Fibroblast of lung (primary cell): ENCODE results near the gene CLASP1. TPM values are rescaled to one million over a fixed set of nuclear protein-coding genes. Genes with fewer than 3 reads are reported as not detected.

Source experiments
- DNase-seq, 2 donors: peaks; one replicate each; pipeline versions ENCODE4 v3.0.0 to v3.0.0-alpha.2; 2010; ENCODE audit warnings: low read depth in 2 of 2
- H2AFZ ChIP-seq: 2 replicates; pipeline ENCODE4 v1.5.1; 2012; ENCODE audit warnings: low read length, control low read depth, inconsistent platforms
- H3K27ac ChIP-seq: 2 replicates; pipeline ENCODE4 v1.5.1; 2011; ENCODE audit warnings: low read length, control low read depth; ENCODE audit not compliant: insufficient read depth
- H3K27me3 ChIP-seq: 2 replicates; pipeline ENCODE4 v1.5.1; 2011; ENCODE audit warnings: mild to moderate bottlenecking, low read length; ENCODE audit not compliant: control insufficient read depth, insufficient read depth
- H3K36me3 ChIP-seq: 2 replicates; pipeline ENCODE4 v1.5.1; 2011; ENCODE audit warnings: low read length; ENCODE audit not compliant: control insufficient read depth, insufficient read depth
- H3K4me1 ChIP-seq: 2 replicates; pipeline ENCODE4 v1.5.1; 2011; ENCODE audit warnings: low read length; ENCODE audit not compliant: control insufficient read depth, insufficient read depth; ENCODE audit errors: extremely low read depth
- H3K4me2 ChIP-seq: 2 replicates; pipeline ENCODE4 v1.5.1; 2011; ENCODE audit warnings: low read length, control low read depth; ENCODE audit not compliant: insufficient read depth; ENCODE audit errors: extremely low read depth
- H3K4me3 ChIP-seq, 4 experiments: fragments of 200-600 bp in 1 of 4; sonication (generic) in 1 of 4; replicated peaks in 1 of 4; 2 replicates each; pipeline ENCODE4 v1.5.1; 2011 to 2016; ENCODE audit warnings: low read length in 4 of 4, low read depth in 3 of 4, mild to moderate bottlenecking in 3 of 4, control low read depth in 2 of 4, inconsistent platforms in 1 of 4, mixed read lengths in 1 of 4; ENCODE audit not compliant: insufficient read depth in 1 of 4; ENCODE audit errors: control extremely low read depth in 1 of 4
- H3K79me2 ChIP-seq: 2 replicates; pipeline ENCODE4 v1.5.1; 2012; ENCODE audit warnings: mild to moderate bottlenecking, low read length, inconsistent platforms; ENCODE audit not compliant: control insufficient read depth, insufficient read depth
- H3K9ac ChIP-seq: 2 replicates; pipeline ENCODE4 v1.5.1; 2011; ENCODE audit warnings: mild to moderate bottlenecking, low read length, control low read depth; ENCODE audit not compliant: insufficient read depth
- H3K9me3 ChIP-seq: 2 replicates; pipeline ENCODE4 v1.5.1; 2012; ENCODE audit warnings: low read depth, low read length; ENCODE audit not compliant: control insufficient read depth, insufficient read depth
- H4K20me1 ChIP-seq: 2 replicates; pipeline ENCODE4 v1.5.1; 2011; ENCODE audit warnings: low read length; ENCODE audit not compliant: control insufficient read depth, insufficient read depth; ENCODE audit errors: extremely low read depth
- EZH2 ChIP-seq: IDR thresholded peaks from 2 replicates; pipeline ENCODE4 v1.5.1; 2012; ENCODE audit warnings: low read length, control low read depth, mild to moderate bottlenecking; ENCODE audit errors: missing control alignments
- polyA plus RNA-seq, 2 donors: library from polyadenylated mRNA; depleted of rRNA in 1 of 2; stranded (reverse) in 1 of 2; unstranded in 1 of 2; fragments of >200 nt; gene quantifications; 2 replicates each; pipeline ENCODE4 v1.2.1, GENCODE V29; 2011 to 2012; ENCODE audit warnings: missing spikeins in 1 of 2
- total RNA-seq: library from RNA; depleted of rRNA; stranded (reverse); fragments of >200 nt; gene quantifications from 2 replicates; pipeline ENCODE4 v1.2.1, GENCODE V29; 2014
- TF ChIP-seq, protein P1 (sequence below), 2 donors: IDR thresholded peaks in 1 of 2; conservative IDR thresholded peaks in 1 of 2; 1 replicate in 1 of 2; 2 replicates in 1 of 2; pipeline ENCODE4 v1.5.1; 2011 to 2012; ENCODE audit warnings: low read length in 2 of 2, control low read depth in 1 of 2, inconsistent platforms in 1 of 2, low read depth in 1 of 2, mild to moderate bottlenecking in 1 of 2

The CLASP1 gene
- total and polyA plus RNA-seq, 2 donors (not counting 1 experiment from before 2014, with no cell fraction given) = 6.0 to 48.4 TPM

GRCh38 chr2:121472470-121472993 lies 176.7 kb downstream of the CLASP1 start:
- Histone ChIP-seq H3K79me2 (no peaks in the 10 kb centered on the region), H3K4me2 (no peak overlapping the region), H3K9ac (no peak overlapping the region), H3K27ac (peak overlapping the region; percentile 7), H2AFZ (no peak overlapping the region), H3K9me3 (no peaks in the 10 kb centered on the region), H3K4me1 (peaks cover 4% of the 10 kb centered on the region), H3K4me3 (no peak overlapping the region), H4K20me1 (no peaks in the 10 kb centered on the region), H3K36me3 (peaks cover 2% of the 10 kb centered on the region), H3K27me3 (no peaks in the 10 kb centered on the region)
- DNase-seq = no peak
- TF ChIP-seq, protein P1, sequence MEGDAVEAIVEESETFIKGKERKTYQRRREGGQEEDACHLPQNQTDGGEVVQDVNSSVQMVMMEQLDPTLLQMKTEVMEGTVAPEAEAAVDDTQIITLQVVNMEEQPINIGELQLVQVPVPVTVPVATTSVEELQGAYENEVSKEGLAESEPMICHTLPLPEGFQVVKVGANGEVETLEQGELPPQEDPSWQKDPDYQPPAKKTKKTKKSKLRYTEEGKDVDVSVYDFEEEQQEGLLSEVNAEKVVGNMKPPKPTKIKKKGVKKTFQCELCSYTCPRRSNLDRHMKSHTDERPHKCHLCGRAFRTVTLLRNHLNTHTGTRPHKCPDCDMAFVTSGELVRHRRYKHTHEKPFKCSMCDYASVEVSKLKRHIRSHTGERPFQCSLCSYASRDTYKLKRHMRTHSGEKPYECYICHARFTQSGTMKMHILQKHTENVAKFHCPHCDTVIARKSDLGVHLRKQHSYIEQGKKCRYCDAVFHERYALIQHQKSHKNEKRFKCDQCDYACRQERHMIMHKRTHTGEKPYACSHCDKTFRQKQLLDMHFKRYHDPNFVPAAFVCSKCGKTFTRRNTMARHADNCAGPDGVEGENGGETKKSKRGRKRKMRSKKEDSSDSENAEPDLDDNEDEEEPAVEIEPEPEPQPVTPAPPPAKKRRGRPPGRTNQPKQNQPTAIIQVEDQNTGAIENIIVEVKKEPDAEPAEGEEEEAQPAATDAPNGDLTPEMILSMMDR (conservative IDR thresholded peaks at IDR 0.05 in 1 of 2, IDR thresholded peaks at IDR 0.05 in 1 of 2; ENCODE audit: low read depth in 1 of 2, low read length in 2 of 2) = no peak
- no peak for TF ChIP-seq EZH2

- Histone ChIP-seq H2AFZ (no peak overlapping the region), H3K9ac (no peak overlapping the region), H3K27ac (no peak overlapping the region), H3K4me1 (peaks cover 4% of the 10 kb centered on the region), H3K4me3 (no peak overlapping the region), H4K20me1 (no peaks in the 10 kb centered on the region), H3K27me3 (no peaks in the 10 kb centered on the region), H3K4me2 (no peak overlapping the region), H3K36me3 (peaks cover 2% of the 10 kb centered on the region), H3K79me2 (no peaks in the 10 kb centered on the region), H3K9me3 (no peaks in the 10 kb centered on the region)
- DNase-seq = peak; percentile 76 to 90
- no peak for TF ChIP-seq EZH2
- TF ChIP-seq, protein P1 (conservative IDR thresholded peaks at IDR 0.05 in 1 of 2, IDR thresholded peaks at IDR 0.05 in 1 of 2; ENCODE audit: low read depth in 1 of 2, low read length in 2 of 2) = no peak
Observed at GRCh38 chr2:121471532-121472469, 177.5 kb downstream of the CLASP1 start.

DNA sequence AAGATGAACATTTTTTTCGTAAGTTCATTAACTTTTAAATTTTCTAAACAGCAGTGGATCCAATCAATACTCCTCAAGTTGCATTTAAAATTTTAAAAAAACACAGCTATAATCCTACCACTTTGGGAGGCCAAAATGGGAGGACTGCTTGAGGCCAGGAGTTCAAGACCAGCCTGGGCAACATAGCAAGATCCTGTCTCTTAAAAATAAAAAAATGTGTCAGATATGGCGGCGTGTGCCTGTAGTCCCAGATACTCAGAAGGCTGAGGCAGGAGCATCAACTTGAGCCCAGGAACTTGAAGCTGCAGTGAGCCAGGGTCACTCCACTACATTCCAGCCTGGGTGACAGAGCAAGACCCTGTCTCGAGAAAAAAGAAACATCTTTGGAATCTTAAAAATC lies 178.3 kb downstream of the CLASP1 start:
- H3K4me2 ChIP-seq = no peak overlapping the region
- no peaks in the 10 kb centered on the region for H3K79me2 ChIP-seq
- TF ChIP-seq, protein P1 (conservative IDR thresholded peaks at IDR 0.05 in 1 of 2, IDR thresholded peaks at IDR 0.05 in 1 of 2; ENCODE audit: low read depth in 1 of 2, low read length in 2 of 2) = no peak

More for the DNA sequence above, 178.3 kb downstream of the CLASP1 start:
- H3K9me3 ChIP-seq = no peaks in the 10 kb centered on the region
- H3K27me3 ChIP-seq = no peaks in the 10 kb centered on the region
- peaks cover 4% of the 10 kb centered on the region for H3K4me1 ChIP-seq
- DNase-seq = no peak
- peaks cover 2% of the 10 kb centered on the region for H3K36me3 ChIP-seq
- no peak overlapping the region for H3K4me3 ChIP-seq
- no peak overlapping the region for H2AFZ ChIP-seq
- H3K27ac ChIP-seq = no peak overlapping the region
- H3K9ac ChIP-seq = no peak overlapping the region
- no peaks in the 10 kb centered on the region for H4K20me1 ChIP-seq
